ENCODE data around the gene SHOC2. TPM values are rescaled to one million over a fixed set of nuclear protein-coding genes. Genes with fewer than 3 reads are reported as not detected.

The SHOC2 gene
- total RNA-seq, 1 donor: 63.9 TPM

DNA sequence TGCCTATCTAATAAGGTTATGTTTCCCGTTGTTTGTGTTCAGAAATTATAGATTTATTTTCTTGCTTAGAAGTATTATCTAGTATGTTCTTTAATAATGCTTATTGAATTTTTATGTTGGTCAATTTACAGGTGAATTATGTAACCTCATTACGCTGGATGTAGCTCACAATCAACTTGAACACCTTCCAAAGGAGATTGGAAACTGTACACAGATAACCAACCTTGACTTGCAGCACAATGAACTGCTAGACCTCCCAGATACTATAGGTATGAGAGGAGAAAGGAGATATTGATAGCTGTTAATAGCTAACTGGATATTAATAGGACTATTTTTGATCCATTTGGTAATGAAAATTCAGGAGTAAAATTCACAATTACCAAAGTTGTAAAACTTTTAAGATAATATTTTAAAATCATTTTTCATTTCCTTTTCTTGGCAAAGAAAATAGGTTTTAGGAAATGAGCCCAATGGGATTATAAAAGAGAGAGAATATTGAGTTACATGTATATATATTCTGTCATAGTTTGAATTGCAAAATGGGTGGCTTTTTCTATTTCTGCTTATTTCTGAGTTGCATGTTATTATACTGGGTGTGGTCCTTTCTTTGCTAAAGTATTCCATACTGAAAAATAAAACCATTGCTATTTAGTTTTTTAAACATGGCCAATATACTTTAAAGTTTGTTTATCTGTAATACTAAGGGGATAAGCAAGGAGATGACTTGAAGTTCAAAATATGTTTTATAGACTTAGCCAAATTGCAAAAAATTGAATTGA, 66.3 kb downstream of the SHOC2 start:
- DNase-seq (ENCODE audit: low read depth): peak; percentile 10
- TF ChIP-seq, protein P1, sequence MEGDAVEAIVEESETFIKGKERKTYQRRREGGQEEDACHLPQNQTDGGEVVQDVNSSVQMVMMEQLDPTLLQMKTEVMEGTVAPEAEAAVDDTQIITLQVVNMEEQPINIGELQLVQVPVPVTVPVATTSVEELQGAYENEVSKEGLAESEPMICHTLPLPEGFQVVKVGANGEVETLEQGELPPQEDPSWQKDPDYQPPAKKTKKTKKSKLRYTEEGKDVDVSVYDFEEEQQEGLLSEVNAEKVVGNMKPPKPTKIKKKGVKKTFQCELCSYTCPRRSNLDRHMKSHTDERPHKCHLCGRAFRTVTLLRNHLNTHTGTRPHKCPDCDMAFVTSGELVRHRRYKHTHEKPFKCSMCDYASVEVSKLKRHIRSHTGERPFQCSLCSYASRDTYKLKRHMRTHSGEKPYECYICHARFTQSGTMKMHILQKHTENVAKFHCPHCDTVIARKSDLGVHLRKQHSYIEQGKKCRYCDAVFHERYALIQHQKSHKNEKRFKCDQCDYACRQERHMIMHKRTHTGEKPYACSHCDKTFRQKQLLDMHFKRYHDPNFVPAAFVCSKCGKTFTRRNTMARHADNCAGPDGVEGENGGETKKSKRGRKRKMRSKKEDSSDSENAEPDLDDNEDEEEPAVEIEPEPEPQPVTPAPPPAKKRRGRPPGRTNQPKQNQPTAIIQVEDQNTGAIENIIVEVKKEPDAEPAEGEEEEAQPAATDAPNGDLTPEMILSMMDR (IDR thresholded peaks at IDR 0.05; ENCODE audit: insufficient read depth, low read length): no peak
- H3K4me3 ChIP-seq (ENCODE audit: low read depth, low read length): no peak overlapping the region

DNA sequence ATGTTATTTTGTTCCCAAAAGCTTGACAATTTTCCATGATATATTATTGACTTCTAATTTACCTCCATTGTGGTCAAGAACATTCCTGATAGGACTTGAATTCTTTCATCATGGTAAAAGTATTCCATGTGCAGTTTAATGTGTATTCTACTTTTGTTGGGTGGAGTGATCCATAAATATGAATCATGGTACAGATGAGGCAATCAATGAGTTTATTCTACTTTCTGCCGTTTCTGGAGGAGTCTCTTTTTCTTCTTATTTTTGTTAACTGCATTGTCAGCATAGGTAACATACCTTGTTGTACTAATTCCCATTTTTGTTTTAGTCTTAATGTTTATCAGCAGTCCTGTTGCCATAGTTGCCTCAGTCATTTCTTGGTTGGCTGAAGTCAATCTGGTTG, 69.6 kb downstream of the SHOC2 start:
- peak; percentile 26 for DNase-seq (ENCODE audit: low read depth)
- no peak overlapping the region for H3K4me3 ChIP-seq (ENCODE audit: low read depth, low read length)
- TF ChIP-seq, protein P1 (IDR thresholded peaks at IDR 0.05; ENCODE audit: insufficient read depth, low read length): no peak

DNA sequence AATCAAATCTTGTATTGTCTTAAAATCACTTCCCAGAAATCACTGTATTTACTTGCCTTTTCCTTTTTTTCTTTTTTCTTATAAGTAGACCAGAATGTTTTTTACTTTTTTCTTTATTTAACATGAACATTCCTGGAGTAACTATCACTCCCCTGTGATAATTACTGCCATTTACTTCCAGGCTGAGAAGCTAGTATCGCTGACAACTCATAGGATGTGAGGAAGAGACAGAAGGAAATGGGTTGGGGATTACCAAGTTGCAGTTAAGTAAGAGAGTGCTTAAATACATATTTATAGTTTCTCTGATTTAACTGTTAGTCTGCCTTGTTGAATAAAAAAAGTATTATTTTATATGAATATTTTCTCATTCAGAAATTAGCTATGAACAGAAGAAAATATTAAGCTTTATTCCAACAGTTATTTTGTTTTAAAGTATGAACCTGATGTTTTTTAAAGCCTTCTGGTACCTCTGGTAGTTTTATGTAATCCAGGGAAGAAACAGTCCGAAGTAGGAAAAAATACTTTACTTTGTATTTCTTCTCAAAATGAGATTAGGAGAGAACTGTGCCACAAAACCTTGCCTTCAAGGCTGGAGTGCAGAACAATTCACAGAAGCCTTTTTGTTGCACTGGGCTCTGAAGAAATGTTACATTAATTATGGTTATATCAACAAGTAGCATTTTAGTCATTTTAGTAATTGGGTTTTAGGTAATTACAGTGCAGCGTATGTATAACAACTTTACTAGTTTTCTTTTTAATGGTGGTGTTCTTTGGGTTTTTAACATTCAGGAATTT, 72.8 kb downstream of the SHOC2 start:
- TF ChIP-seq, protein P1 (IDR thresholded peaks at IDR 0.05; ENCODE audit: insufficient read depth, low read length): no peak
- DNase-seq (ENCODE audit: low read depth): no peak
- H3K4me3 ChIP-seq (ENCODE audit: low read depth, low read length): no peak overlapping the region

DNA sequence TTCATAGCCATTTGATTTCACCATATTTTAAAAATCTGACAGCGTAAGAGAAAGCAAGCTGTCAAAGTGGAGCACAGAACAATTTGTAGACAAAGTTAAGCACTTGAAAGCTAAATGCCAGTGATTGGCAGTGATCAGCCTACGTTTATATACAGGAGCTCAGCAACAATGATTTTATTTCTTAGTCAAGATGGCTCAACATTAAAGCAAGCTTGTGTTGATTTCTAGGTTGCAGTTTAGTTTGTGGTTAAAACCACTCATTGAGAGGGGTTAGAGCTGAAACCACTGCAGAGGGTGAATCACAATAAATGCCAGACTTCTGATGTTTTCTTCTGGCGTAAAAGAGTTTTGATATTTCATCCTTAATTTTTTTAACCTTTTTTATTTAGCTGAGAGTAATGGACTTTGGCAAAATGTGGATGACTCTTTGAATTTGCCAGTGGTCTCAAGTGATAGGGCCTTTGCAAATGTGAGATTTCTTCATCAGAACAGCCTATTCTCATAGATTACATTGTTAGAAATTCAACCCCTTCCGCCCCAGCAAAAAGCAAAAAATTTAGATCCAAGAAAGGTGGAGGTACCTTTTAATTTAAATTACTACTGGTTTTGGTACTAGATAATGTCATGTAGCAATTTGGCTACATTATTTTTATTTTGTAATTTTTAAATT, 73.8 kb downstream of the SHOC2 start:
- no peak overlapping the region for H3K4me3 ChIP-seq (ENCODE audit: low read depth, low read length)
- TF ChIP-seq, protein P1 (IDR thresholded peaks at IDR 0.05; ENCODE audit: insufficient read depth, low read length): no peak
- peak; percentile 68 for DNase-seq (ENCODE audit: low read depth)

DNA sequence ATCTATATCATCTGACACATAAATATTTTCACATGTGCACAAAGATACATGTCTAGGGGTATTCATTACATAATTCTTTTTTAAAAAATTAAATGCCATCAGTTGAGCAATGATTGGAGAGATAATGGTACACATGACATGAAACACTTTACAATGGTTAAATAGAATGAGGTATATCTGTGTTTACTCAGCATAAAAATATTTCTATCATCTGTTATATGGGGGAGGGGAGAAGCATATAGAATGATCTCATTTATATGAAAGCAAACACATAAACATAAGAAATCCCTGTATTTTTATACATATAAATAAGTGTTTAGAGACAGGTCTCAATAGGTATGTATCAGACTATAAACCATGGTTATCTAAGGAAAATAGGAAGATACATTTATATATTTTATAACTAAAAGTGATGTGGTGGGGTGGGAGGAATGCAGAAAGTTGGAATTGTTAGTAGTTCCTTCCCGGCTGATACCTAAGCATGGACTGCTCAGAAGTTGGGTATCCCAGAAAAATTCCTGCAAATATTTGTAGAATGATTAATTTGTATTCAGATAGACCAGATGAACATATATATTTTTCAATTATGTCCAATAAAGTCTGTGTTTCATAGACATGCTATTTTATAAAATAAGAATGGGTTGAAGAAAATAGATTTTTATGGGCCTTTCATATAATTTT, 75.1 kb downstream of the SHOC2 start:
- DNase-seq (ENCODE audit: low read depth): no peak

DNA sequence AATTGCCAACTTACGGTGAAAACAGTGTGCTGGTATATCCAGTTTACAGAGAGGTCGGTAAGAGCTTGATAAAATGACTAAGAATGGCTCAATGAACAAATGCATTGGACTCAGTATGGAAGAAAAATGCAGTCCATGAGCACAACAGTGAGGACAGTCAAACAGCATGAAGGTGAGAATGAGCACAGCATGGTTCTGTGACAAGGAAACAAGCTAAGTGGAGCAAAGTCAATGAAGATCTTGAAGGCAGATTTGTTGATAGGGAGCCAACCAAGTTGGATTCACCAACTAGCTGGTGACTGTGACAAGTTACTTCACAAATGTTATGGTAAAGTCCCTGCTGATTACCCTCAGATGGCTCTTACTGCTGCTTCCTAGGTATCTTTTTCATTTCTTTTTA, 75.9 kb downstream of the SHOC2 start:
- TF ChIP-seq, protein P1 (IDR thresholded peaks at IDR 0.05; ENCODE audit: insufficient read depth, low read length): no peak
- DNase-seq (ENCODE audit: low read depth): no peak
- H3K4me3 ChIP-seq (ENCODE audit: low read depth, low read length): no peak overlapping the region

More for the DNA sequence above, 75.1 kb downstream of the SHOC2 start:
- TF ChIP-seq, protein P1 (IDR thresholded peaks at IDR 0.05; ENCODE audit: insufficient read depth, low read length): no peak
- no peak overlapping the region for H3K4me3 ChIP-seq (ENCODE audit: low read depth, low read length)

Measured in fibroblast of the aortic adventitia (primary cell).